Nucleus accumbens (tissue), 56 donors: ENCODE results near the gene SPATA21.

ENCODE experiments used
- DNase-seq, 56 donors: peaks; one replicate each; lab custom pipeline; 2025; lab: John Stamatoyannopoulos, UW

SPATA21 gene

GRCh38 chr1:16425125-16426025 is 11.8 kb downstream of the SPATA21 start:
- DNase-seq, result no peak

- no peak for DNase-seq
These were observed 15.2 kb downstream of the SPATA21 start for GRCh38 chr1:16422041-16422440.

DNA sequence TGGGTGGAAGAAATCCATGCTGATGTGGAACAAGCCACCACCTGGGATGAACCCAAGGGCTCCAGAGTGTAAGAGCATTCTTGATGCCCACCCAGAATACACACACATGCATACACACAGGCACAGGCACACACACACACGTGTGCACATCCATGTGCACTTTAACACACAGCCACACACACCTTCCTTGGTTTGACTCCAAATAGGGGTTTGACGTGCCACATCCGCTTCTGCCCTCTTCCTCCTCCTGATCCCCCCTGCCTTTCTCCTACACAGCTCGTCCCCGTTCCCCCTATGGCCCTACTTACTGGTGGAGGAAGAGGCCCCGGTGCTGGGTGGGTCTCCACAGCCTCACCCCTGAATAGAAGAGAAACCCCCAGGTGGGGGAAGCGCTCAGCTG is 16.0 kb downstream of the SPATA21 start:
- DNase-seq, result no peak

- DNase-seq, result no peak
These were observed 16.7 kb downstream of the SPATA21 start for GRCh38 chr1:16420424-16421118.

GRCh38 chr1:16418823-16419425 is 18.3 kb downstream of the SPATA21 start:
- no peak for DNase-seq

DNA sequence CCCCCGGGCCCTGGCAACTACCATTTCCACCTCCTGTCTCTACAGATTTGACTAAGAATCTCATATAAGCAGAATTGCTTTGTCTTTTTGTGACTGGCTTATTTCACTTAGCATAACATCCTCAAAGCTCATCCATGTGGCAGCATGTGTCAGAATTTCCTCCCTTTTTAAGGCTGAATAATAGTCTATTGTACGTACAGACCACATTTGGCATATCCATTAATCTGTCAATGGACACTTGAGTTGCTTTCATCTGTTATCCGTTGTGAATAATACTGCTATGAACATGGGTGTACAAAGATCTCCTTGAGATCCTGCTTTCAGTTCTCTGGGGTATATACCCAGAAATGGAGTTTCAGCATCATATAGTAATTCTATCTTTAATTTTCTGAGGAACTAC is 24.0 kb downstream of the SPATA21 start:
- no peak for DNase-seq

- DNase-seq, result no peak
These were observed 26.4 kb downstream of the SPATA21 start for GRCh38 chr1:16410803-16411202.

- DNase-seq, result no peak
These were observed 27.6 kb downstream of the SPATA21 start for GRCh38 chr1:16409536-16410152.

GRCh38 chr1:16406868-16407267 is 30.4 kb downstream of the SPATA21 start:
- DNase-seq, result no peak

DNA sequence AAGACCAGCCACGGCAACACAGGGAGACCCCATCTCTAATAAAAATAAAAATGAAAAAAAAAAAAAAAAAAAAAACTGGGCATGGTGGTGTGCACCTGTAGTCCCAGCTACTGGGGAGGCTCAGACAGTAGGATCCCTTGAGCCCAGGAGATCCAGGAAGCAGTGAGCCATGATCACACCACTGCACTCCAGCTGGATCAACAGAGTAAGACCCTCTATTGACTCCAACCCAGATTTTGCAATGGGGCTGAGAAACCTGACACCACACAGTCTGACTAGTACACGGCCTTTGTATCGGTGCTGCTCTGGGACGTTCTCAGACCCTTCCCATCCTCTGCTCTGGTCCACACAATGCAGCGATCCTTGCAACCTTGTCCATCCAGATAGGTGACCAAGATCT is 31.8 kb downstream of the SPATA21 start:
- no peak for DNase-seq

GRCh38 chr1:16402742-16403141 is 34.5 kb downstream of the SPATA21 start:
- no peak for DNase-seq

- no peak for DNase-seq
These were observed 38.8 kb downstream of the SPATA21 start for GRCh38 chr1:16398371-16398953.

DNA sequence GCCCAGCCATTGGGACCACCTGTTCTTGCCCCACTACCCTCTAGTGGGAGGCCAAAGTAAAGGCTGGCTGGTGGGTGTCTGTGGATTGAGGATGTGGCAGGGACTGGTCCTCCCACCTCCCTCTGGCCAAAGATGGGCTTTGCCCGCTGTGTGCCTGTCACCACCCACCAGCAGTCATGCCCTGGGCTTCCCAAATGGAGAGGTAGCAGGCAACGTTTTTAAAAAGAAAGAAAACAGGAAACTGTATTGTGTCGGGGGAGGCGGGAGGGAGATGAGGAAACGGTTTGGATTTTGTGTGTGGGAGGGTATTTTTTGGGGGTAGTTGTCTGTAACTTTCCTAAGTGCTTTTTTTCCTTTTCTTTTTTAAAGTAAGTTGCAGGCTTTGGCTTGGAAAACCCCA is 40.1 kb downstream of the SPATA21 start:
- DNase-seq, result peak in 2 of 56 donors; percentile 14 to 18

DNA sequence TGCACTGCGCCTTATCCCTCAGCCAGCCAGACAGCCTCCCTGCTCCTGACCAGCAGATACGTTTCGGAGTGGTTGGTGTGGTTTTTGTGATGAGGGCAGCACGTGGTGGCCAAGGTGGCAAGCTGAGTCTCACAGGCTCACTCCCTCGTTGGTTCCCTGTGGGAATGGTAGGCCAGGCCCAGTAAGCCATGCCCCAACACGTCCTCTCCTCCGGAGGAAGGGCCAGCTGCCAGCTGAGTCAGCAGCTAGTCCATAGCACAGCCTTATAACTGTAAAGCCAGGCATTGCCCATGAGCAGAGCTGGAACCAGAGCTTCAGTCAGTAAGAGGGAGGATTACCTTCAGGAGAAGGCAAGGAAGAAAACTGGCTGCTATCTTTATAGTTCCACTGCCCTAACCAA is 40.6 kb downstream of the SPATA21 start:
- peak in 1 of 56 donors; percentile 4 for DNase-seq

- no peak for DNase-seq
These were observed 42.2 kb downstream of the SPATA21 start for GRCh38 chr1:16394977-16395376.

- peak in 29 of 56 donors; percentile 5 to 63 (median 31) for DNase-seq
These were observed 43.4 kb downstream of the SPATA21 start for GRCh38 chr1:16393570-16394521.

DNA sequence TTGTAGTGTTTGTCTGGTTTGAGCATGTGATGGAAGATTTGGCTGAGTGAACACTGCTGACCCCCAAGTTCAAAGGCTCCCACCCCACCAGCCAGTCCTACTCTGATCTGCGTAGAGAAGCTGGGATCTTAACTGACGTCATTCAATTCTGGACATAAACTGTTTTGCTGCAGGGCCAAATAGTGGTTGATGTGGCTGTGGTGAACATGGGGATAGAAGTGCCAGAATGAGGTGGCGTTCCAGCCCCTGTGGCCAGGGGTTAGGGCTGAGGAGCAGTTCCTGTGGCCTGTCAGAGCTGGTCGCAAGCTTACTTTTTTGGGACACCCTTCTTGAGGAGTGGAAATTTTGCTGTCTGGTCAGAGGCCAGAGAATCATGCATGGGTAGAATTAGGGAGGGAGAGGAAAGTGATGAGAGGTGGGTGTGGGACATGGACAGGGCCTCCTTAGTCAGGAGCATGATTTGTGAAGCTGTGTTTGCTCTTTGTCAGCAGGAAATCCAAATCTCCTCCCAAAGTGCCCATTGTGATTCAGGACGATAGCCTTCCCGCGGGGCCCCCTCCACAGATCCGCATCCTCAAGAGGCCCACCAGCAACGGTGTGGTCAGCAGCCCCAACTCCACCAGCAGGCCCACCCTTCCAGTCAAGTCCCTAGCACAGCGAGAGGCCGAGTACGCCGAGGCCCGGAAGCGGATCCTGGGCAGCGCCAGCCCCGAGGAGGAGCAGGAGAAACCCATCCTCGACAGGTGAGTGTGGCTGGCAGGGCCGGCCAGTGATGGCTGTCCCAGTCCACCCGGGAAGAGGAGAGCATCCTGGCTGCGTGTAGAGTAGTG is 44.3 kb downstream of the SPATA21 start:
- peak in 1 of 56 donors; percentile 6 for DNase-seq

GRCh38 chr1:16391411-16391810 is 45.8 kb downstream of the SPATA21 start:
- no peak for DNase-seq
